Right lobe of liver (tissue), 4 donors: ENCODE measurements around the gene ANKRD13A.

Experiments used
- POLR2A ChIP-seq: fragments of 450-650 bp; IDR thresholded peaks from one replicate; pipeline ENCODE4 v1.6.1; 2017; ENCODE audit warnings: antibody characterized with exemption, mild to moderate bottlenecking
- TF ChIP-seq, protein P1 (sequence below), 4 donors: fragments of 200-600 bp in 3 of 4; fragments of 450-650 bp in 1 of 4; IDR thresholded peaks; one replicate each; pipeline versions ENCODE4 v1.5.1 to v1.8.0; 2016 to 2022; ENCODE audit warnings: antibody characterized with exemption in 4 of 4, mild to moderate bottlenecking in 2 of 4
- donor health status: DM: no; HTN: no; CAD: no.
- donor health status: DM: no; HTN: no; CAD: no.
- donor health status: DM: no; HTN: yes; CAD: no.

DNA sequence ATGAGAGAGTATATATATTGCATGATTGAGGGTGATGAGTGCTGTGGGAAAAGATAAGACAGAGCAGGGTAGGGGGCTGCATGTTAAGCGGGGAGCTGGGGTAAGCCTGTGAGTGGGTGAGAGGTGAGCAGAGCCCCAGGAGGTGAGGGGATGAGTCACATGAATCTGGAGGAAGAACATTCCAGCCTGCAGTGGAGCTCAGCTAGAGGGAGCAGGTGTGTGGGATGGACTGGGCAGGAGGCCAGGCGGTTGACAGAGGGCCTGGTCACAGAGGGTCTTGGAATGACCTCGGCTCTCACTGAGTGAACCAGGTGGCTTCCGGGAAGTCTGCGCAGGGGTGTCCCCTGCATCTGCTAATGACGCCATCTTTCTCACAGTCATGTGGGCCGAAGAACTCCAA lies 47.5 kb upstream of the ANKRD13A start:
- TF ChIP-seq, protein P1, sequence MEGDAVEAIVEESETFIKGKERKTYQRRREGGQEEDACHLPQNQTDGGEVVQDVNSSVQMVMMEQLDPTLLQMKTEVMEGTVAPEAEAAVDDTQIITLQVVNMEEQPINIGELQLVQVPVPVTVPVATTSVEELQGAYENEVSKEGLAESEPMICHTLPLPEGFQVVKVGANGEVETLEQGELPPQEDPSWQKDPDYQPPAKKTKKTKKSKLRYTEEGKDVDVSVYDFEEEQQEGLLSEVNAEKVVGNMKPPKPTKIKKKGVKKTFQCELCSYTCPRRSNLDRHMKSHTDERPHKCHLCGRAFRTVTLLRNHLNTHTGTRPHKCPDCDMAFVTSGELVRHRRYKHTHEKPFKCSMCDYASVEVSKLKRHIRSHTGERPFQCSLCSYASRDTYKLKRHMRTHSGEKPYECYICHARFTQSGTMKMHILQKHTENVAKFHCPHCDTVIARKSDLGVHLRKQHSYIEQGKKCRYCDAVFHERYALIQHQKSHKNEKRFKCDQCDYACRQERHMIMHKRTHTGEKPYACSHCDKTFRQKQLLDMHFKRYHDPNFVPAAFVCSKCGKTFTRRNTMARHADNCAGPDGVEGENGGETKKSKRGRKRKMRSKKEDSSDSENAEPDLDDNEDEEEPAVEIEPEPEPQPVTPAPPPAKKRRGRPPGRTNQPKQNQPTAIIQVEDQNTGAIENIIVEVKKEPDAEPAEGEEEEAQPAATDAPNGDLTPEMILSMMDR (IDR thresholded peaks at IDR 0.05) = no peak
- no peak for TF ChIP-seq POLR2A
